NCI-H226 (cell line): ENCODE measurements around the gene ADAMTS14.

Experiments used
- DNase-seq: peaks from one replicate; pipeline ENCODE4 v3.0.0-alpha.2; 2015

ADAMTS14 gene

DNA sequence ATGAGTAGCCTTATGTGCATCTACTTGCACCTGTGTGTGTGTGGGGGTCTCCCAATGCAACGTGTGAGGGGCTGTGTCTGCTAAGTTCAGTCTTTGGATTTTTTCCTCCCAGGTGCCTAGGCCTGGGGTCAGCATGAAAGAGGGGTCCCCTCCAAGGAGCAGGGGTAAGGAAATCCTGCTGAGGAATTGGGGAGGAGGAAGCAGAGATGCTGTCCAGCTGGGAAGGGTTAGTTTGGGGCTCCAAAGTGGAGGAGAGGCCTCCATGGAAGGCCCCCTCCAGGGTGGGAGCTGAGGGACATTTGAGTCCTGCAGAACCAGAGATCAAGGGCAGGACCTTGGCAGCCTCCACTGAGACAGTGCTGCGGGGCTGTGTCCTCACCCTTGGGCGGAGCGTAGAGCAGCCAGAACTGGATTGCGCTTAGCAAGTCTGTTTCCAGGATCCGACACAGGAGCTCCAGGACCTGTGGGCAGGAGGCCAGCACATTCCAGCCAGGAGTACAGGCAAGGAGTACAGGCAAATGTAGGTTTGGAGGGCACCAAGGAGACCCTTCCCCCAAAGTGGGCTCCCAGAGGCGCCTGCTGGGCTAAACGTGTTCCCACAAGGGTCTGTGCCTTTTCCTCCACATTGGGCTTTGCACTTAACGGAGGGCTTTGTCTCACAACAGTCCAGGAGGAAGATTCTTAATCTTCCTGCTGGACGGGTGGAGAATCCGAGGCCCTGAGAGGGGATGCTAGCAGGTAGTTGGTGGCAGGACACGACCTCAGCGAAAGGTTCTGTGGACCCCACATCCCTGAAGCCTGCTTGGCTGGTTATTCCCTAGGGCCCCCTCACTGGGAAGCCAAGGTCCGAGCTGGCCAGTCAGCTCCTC lies 102.7 kb downstream of the ADAMTS14 start:
- DNase-seq, result no peak

DNA sequence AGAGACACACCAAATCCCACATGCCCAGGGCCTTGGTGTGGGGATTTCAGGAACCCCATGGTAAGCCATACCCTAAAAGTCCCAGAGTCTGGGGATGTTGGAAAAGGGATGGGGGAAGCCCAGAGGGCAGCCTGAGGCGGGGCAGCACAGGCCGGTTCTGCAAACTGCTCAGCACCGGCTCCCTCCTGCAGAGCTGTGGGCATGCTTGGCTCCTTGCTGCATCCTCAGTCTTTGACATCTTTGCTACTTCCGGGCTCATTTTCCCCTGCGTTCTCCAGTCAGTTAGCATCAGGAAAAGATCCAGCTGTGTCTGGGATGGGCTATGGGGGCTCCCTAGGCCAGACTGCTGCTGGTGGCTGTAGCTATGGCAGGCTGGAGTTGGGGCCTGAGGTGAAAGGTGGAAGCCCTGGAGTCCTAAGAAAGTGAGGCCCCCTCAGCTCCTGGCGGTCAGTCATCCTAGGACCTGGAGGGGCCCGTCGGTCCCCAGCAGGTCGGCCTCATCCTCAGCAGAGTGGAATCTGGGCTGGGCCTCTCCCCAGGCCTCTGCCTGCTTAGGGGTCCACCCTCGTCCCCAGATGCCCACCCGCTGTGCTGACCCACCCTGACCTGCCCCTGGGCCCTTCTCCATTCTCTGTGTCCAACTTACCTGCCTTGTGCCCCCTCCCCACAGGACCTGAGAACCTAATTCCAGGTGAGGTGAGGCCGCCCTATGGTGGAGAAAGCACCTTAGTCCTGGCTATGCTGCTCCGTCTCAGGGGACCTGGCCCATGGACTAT lies 103.6 kb downstream of the ADAMTS14 start:
- no peak for DNase-seq

DNA sequence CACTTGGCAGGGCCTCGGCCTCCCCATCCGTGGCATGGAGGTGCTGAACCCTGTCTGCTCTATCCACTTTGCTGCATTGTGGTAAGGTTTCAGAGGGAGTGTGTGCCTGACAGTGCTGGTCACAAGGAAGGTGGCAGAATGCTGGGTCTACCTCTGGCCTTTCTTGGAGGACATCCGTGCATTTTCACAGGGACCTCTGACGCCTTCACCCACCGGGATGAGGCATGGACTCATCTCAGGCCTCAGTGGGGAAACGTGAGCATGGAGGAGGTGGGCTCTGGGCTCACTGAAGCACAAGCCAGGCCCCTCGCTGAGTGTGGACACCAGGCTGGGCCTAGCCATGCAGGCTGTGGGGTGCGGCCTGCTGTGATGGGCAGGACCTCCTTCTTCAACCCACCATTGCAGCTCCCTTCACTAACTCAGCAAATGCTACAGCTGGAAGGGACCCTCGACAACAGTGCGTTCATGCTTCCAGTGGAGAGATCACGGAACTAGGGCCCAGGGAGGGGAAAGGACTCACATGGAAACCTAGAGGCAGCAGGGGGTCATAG lies 104.2 kb downstream of the ADAMTS14 start:
- no peak for DNase-seq

DNA sequence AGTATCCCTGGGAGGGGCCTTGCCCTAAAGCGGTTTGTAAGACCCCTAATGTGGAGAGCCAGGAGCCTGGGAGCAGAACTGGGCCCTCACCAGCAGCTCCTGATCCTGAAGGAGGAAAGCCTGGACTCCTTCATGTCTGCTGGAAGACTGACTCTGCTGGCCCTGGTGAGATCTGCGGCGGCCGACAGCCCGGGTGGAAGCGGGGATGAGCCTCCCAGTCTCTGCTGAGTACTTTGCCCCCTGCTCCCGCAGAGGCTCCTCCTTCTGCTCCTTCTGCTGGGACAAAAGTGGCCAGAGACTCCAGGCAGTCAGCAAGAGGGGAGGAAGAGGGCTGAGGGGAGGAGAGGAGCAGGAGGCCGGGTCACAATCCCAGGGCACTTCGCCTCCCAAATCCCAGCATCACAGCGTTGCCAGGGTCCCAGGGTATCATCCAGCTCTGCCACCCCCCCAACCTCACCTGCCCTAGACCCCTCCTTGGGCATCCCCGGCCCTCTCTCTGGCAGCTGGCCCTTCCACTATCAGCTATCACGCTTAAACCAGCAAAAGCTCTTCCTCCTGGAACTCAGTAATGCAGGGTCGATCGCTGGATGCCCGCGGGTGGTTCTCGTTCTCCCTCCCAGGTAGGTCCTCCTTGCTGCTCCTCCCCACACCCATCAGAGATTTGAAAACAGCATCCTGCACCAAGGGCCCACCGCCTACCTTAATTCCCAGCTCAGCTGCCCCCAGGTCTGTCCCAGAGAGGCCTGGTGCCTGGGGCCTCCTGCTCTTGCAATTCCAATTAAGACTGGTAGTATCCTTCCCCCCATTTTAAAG lies 105.0 kb downstream of the ADAMTS14 start:
- no peak for DNase-seq

DNA sequence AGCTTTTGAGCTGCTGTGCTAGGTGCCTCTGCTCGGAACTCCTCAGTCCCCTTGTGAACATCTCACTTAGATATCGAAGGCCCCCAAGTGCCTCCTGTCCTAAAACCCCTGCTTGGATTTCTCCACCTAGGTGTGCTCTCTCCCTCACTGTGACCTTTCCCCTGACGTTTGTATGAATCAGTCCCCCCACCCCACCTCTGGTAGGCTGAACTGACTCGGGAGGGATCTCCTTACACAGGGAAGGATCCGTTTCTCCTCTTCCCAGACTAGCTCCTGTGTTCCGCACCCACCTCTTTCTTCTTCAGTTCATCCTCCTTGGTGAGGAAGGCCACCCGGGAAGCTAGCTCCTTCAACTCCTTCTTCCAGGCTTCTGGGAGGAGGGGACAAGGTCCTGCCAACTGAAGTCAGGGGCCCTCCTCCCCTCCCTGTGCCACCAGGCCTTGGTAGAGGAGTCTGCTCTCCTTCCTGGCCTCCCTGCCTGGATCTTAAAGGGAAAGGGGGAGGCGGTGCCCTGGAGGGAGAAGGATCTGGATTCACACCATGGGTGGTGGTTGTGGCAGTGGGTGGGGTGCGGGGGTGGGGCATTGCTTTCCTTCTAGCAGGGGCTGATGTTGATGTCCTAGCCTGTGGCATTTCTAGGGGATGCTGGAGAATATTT lies 106.1 kb downstream of the ADAMTS14 start:
- no peak for DNase-seq

DNA sequence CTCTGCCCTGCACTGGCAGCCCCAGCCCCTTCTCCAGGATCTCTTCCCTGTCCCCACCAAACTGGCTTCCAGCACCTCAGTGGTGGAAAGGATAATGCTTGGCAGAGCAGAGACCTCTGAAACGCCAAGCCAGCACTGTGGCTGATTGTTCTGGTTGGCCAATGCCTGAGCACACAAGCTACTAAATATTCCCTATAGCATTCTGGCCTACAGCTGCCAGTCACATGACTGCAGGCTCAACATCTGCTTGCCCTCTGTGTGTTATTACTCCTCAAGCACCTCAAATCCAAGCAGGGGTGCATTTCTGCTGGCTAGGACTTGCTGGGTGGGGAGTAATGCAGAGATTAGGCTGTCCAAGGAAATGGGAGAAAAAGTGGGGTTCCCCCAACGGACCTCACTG lies 106.8 kb downstream of the ADAMTS14 start:
- no peak for DNase-seq

DNA sequence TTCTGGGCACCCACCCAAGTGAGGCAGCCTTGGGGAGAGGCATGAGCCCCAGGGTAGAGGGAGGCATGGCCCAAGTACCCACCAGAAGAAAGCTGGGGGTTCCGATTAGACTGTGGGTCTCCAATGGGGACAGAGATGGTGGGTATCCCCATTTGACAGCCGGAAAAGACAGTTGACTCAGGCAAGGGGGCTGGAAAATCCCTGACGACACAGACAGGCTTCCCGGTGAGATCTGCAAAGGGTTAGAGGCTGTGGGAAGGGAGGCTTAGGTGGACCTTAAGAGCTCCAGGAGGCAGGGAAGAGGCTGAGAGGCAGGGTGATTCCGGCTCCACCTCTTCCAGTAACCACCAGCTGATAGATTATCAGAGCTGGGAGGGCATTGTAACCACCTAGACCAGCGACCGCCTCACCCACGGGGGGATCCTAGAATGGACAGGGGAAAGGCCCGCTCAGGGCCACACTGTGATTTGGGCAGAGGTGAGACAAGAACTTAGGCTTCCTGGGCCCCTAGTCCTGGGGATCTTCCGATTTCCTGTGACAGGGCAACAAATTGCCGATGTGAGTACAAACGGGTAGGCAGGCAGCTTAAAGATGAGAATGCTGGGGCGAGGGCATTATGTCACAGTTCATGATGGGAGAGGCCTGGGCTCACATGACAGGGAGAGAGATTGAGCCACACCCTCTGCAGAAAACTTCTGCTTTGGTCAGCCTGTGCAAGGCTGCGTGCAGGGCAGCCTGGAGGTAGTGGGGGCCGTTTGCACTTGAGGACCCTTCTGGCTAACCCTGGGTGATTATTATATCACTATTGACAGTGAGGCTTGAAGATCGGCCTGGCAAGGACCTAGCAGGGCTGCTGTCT lies 107.4 kb downstream of the ADAMTS14 start:
- DNase-seq, result no peak

DNA sequence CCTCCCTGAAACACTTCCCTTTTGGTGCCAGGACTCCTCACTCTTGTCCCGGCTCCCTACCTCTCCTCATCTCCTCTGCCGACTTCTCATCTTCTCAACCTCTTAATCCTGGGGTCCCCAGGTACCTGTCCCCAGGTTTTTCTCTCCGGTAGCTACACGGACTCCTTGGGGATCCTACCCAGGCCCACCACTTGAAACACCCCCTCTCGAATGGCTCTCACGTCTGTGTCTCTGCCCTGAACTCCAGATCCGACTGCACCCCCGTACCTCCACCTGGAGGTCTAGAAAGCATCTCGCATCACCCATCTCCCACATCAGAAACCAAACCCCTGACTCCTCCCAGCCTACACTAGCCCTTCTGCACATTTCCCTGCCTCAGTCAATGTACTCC lies 108.1 kb downstream of the ADAMTS14 start:
- DNase-seq, result no peak

DNA sequence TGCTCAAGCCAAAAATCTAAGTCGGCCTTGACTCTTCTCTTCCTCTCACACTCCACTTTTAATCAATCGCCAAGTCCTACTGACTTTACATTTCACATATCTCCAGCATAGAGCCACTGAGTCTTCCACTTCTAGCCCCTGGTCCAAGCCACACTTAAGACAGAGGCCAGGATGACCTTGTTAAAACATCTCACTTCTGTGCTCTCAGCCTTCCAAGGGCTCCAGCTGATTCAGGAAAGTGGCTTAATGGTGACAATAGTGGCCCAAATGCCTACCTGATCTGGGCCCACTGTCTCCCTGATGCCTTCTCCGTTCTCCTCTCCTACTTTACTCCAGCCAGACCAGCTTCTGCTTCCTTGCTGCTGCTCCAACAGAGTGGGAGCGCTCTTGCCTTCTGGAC lies 108.5 kb downstream of the ADAMTS14 start:
- DNase-seq, result no peak

DNA sequence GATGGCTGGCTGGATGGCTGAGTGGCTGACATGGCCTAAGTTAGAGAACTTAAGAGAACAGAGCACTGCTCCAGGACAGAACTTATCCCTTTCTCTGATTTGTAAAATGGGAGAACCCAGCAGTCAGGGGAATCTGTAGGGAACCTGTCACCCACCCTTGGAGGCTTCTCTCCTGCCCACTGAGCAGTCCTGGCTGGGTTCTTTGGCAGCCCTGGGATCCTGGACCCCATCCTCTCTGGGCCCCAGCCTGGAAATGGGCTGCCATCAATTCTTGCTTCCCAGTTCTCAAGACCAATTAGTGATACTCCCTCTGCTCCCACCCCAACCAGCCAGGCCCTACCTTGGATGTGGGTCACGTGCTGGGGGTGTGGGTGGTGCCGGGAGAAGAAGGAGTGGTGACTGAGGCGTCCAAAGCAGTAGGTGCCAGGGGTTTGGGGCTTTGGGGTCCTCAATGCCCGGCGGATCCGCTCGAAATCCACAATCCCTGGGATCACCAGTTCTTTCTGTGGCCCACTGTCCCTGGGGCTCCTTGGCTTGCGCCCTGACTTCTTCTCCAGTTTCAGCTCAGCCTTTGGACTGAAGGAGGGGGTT lies 109.2 kb downstream of the ADAMTS14 start:
- no peak for DNase-seq

DNA sequence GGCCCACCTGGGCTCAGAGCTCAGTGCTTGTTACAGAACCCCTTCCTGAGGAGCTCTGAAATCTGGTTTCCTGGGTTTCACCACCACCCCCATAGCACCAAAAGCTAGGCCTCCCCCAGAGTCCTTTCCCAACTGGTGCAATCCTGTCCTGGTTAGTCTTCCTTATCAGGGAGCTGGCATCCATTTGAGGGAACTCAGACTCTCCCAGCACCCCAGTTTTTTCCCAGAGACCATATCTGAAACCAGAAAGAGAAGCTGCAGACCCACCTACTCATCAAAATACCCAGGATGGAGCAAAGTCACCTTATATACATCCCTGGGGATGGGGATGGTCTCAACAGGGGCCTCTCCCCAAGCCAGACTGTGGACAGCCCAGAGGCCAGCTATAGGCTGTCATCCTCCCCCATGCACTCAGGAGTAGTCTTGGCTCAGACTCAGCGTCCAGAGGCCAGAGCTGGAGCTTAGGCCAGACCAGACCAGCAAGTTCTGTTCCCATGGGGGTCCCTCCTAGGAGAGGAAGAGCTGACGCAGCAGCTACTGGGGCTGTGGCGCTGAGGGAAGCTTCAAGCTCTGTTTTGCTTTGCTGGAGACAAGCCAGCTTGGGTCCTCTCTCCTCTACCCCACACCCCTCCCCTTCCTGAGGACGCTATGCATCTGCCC lies 109.9 kb downstream of the ADAMTS14 start:
- DNase-seq, result no peak

DNA sequence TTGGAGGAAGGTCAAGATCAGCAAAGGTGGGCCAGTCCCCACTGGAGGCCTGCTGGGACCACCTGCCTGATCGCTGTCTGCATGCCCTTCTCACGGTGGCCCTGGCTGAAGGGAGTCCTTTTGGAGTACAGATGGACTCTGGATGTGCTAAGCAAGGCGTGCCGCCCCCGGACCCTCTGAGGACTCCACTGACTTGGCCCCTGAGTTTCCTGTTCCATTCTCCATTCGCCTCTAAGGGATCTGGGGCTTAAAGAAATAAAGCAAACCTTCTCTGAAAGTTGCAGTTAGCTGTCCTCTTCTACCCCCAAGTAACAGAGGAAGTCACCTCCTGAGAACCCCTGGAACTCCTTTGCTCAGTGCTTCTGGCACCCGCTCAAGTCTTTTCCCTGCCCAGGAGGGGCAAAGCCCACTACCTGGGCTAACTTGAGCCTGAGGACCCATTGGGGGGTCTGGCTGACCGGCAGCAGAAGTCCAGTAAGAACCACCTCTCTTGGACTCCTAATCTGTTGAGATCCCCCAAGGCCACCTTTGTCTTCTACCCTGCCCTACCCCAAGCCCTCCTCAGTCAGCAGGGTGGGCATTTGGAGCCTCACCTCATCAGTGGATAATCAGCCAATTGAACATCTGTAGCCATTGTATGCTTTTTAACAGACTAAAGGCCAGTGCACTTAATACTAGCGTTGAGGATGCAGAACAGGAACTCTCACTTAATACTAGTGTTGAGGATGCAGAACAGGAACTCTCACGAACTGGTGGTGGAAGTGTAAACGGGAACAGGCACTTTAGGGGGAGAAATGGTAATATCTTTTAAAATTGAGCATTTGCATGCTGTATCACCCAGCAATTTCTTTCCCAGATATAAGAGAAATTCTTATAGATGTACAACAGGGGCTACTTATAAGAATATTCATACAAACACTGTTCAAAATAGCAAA lies 110.7 kb downstream of the ADAMTS14 start:
- no peak for DNase-seq

DNA sequence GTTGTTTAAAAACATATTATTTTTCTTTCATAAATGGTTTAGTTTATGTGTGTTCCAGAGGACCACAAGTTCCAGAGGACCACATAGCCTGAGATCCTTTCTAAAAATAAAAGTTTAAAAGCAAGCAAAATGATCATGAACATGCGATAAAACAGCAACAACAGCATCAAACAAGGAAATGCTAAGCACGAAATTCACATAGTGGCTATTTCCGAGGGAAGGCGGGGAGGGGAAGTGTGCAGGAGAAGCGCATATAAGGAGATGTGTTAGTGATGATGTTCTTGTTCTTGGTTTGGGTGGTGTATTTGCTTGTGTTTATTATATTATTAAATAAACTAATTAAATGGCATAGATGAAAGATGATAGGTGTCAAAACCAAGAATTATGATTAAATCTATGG lies 111.7 kb downstream of the ADAMTS14 start:
- DNase-seq, result no peak

DNA sequence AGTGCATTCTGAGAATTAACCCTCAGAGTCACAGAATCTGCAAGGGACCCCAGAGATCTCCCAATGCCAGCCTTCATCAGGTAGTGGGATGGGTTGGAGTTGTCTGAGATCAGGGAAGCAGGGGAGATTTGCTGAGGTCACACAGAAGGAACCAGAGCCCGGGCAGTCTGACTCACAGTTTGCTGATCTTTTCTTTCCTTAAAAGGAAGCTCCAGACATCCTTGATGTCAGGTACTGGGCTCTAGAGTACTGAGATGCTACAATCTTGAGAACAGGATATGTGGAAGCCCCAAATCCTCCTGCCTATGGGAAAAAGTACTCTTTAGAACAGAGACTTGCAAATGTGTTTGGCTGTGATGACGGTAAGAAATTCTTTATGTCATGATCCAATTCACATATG lies 112.2 kb downstream of the ADAMTS14 start:
- DNase-seq, result peak; percentile 33

DNA sequence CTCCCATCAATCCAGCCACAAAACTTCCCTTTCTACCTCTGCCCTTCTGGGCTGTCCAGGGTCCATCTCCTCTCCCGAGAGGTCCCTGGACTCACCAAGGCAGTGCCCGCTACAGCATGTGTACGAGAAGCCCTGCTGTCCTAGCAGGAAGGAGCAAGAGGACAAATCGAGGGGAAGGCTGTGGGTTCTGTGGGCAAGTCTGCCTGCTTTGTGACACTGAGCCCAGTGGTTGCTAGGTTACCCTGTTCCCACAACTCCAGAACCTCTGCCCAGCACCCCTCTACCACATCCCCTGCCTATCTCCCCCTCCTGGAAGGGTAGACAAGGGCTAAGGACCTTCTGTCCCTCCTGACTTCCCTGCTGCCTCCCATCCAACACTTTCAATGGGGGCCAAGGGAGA lies 112.9 kb downstream of the ADAMTS14 start, which contains the start of gene TBATA:
TBATA (minus strand) TSS at position 188 of the 400 bp plus-strand sequence. CDS start 1,998 bp downstream, outside the sequence.
- DNase-seq, result no peak

DNA sequence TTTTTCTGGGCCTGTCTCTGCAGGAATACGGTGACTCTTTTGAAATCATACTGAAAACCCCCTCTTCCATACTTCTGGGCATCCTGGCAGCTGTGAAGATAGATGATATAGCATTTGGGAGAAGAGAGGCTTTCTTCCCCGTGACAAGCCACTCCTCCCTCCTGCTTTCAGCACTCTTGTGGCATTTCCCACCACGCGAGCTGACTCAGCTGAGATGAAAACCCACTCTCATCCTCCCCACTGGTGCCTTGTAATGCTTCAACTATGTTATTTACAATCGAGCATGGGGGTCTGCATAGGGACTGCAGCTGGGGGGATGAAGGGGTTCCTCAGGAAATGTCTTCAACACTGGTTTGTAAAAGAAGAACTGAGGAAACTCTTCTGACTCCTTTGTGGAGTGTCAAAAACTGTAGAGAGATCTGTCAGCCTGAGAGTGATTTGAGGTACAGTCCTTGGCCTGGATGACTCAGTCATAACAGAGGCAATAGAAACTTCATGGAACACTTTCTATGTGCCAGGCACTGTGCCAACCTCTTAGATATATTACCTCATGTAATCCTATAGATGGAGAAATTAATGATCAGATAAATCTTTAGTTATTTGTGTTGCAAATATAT lies 114.6 kb downstream of the ADAMTS14 start:
- DNase-seq, result peak; percentile 42

DNA sequence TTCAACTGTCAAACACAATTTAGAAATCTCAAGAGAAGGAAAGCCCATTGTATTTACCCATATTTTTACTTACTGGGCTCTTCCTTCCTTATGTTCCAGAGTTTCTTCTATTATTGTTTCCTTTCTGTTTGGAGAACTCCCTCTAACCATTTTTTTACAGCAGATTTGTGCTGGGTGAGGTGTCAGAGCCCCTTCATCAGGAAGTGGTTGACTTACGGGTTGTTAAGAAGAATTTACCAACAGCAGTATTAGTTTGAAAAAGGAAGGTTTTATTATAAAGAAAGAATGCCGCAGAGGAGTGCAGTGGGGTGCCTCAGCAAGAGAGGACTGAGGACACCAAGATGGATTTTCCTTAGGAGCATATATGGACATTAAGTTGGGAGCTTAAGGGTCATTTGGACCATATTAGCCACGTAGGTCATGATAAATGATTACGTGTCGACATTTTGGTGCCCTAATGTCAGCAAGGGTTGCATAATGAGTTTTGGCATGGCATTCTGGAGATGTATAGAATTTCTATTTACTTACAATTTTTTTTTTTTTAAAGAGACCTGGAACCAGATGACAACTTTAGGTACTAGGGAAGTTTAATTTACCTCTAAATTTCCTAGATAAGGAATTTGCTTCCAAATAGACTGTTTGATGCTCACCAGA lies 119.2 kb downstream of the ADAMTS14 start:
- no peak for DNase-seq

DNA sequence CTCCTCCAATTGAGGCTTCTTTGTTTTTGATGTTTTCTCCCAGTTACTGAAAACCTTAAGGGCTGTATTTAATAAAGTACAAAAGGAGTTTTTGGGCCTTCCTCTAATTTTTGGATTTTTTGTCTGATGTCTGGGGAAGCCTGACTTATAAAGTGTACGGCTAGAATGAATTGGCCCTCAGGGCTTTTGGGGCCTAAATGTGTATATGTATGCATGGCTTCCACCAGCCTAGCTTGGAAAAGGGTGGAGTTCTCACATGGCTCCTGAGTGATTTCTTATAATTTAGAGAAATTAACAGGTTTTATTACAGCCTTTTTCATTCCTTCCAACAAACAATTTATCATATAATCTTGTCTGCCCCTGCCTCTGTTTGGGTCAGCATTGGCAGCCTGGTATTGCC lies 123.3 kb downstream of the ADAMTS14 start:
- no peak for DNase-seq
